Suprapubic skin (tissue), 4 donors: ENCODE data around the gene FNDC1. TPM values are rescaled to one million over a fixed set of nuclear protein-coding genes. Genes with fewer than 3 reads are reported as not detected.

ENCODE experiments used
- DNase-seq, 2 donors: peaks; one replicate each; pipeline ENCODE4 v3.0.0-alpha.2; 2019; ENCODE audit warnings: low spot score in 2 of 2
- H3K27ac ChIP-seq: fragments of 200-600 bp; sonication (generic); one replicate; pipeline ENCODE4 v1.5.1; 2019
- H3K27me3 ChIP-seq: fragments of 200-600 bp; sonication (generic); one replicate; pipeline ENCODE4 v1.5.1; 2019
- H3K36me3 ChIP-seq: fragments of 200-600 bp; sonication (generic); one replicate; pipeline ENCODE4 v1.5.1; 2019
- H3K4me1 ChIP-seq: fragments of 200-600 bp; sonication (generic); one replicate; pipeline ENCODE4 v1.5.1; 2019
- H3K4me3 ChIP-seq: fragments of 200-600 bp; sonication (generic); one replicate; pipeline ENCODE4 v1.5.1; 2019; ENCODE audit warnings: mild to moderate bottlenecking
- H3K9me3 ChIP-seq: fragments of 200-600 bp; sonication (generic); one replicate; pipeline ENCODE4 v1.5.1; 2019
- EP300 ChIP-seq: sonication (generic); formaldehyde crosslinking; IDR thresholded peaks from one replicate; pipeline ENCODE4 v1.6.1; 2017; ENCODE audit warnings: antibody characterized with exemption
- POLR2A ChIP-seq, 2 donors: fragments of 450-650 bp; IDR thresholded peaks; one replicate each; pipeline ENCODE4 v1.6.1; 2017; ENCODE audit warnings: antibody characterized with exemption in 2 of 2, mild to moderate bottlenecking in 2 of 2, moderate library complexity in 2 of 2
- POLR2AphosphoS5 ChIP-seq, 3 donors: sonication (generic); formaldehyde crosslinking; IDR thresholded peaks; one replicate each; pipeline ENCODE4 v1.6.1; 2017; ENCODE audit warnings: antibody characterized with exemption in 3 of 3
- WGBS: methylation state at CpG from one replicate; pipeline ENCODE4 v1.1.5; 2018; 5-methylcytosine and 5-hydroxymethylcytosine counted together
- total RNA-seq, 4 donors: library from RNA; depleted of rRNA; stranded (reverse); fragments of >200 nt; gene quantifications; one replicate each; pipeline ENCODE4 v1.1.0, GENCODE V29; 2016
- TF ChIP-seq, protein P1 (sequence below), 2 donors: fragments of 200-600 bp in 1 of 2; fragments of 450-650 bp in 1 of 2; sonication (generic) in 1 of 2; IDR thresholded peaks; one replicate each; pipeline ENCODE4 v1.5.1; 2016 to 2019; ENCODE audit warnings: antibody characterized with exemption in 2 of 2, mild to moderate bottlenecking in 1 of 2, moderate library complexity in 1 of 2

The FNDC1 gene
- total RNA-seq, 4 donors from 2014 or later: 0.13 to 0.89 (median 0.15) TPM; not detected in 1

GRCh38 chr6:159184559-159184958, 15.4 kb downstream of the FNDC1 start:
- Histone ChIP-seq H3K9me3 (no peaks in the 10 kb centered on the region), H3K36me3 (no peaks in the 10 kb centered on the region), H3K27me3 (no peaks in the 10 kb centered on the region), H3K27ac (no peak overlapping the region), H3K4me1 (no peaks in the 10 kb centered on the region), H3K4me3 (no peak overlapping the region)
- DNase-seq: no peak
- TF ChIP-seq, protein P1, sequence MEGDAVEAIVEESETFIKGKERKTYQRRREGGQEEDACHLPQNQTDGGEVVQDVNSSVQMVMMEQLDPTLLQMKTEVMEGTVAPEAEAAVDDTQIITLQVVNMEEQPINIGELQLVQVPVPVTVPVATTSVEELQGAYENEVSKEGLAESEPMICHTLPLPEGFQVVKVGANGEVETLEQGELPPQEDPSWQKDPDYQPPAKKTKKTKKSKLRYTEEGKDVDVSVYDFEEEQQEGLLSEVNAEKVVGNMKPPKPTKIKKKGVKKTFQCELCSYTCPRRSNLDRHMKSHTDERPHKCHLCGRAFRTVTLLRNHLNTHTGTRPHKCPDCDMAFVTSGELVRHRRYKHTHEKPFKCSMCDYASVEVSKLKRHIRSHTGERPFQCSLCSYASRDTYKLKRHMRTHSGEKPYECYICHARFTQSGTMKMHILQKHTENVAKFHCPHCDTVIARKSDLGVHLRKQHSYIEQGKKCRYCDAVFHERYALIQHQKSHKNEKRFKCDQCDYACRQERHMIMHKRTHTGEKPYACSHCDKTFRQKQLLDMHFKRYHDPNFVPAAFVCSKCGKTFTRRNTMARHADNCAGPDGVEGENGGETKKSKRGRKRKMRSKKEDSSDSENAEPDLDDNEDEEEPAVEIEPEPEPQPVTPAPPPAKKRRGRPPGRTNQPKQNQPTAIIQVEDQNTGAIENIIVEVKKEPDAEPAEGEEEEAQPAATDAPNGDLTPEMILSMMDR (IDR thresholded peaks at IDR 0.05): no peak
- no peak for TF ChIP-seq POLR2A (IDR thresholded peaks at IDR 0.05)
- no peak for TF ChIP-seq EP300
- no peak for TF ChIP-seq POLR2AphosphoS5 (IDR thresholded peaks at IDR 0.05)
- WGBS: 78% methylated on average over 1 of the region's 1 CpG

- H3K27ac ChIP-seq: no peak overlapping the region
- H3K4me1 ChIP-seq: no peaks in the 10 kb centered on the region
- H3K4me3 ChIP-seq: no peak overlapping the region
- no peaks in the 10 kb centered on the region for H3K27me3 ChIP-seq
- no peak for DNase-seq
- no peaks in the 10 kb centered on the region for H3K9me3 ChIP-seq
- no peaks in the 10 kb centered on the region for H3K36me3 ChIP-seq
- no peak for TF ChIP-seq POLR2AphosphoS5 (IDR thresholded peaks at IDR 0.05)
- TF ChIP-seq, protein P1 (IDR thresholded peaks at IDR 0.05): no peak
- no peak for TF ChIP-seq EP300
- no peak for TF ChIP-seq POLR2A (IDR thresholded peaks at IDR 0.05)
- WGBS: 84% methylated on average over 7 of the region's 7 CpGs
Observed at GRCh38 chr6:159190460-159190859, 21.3 kb downstream of the FNDC1 start.

DNA sequence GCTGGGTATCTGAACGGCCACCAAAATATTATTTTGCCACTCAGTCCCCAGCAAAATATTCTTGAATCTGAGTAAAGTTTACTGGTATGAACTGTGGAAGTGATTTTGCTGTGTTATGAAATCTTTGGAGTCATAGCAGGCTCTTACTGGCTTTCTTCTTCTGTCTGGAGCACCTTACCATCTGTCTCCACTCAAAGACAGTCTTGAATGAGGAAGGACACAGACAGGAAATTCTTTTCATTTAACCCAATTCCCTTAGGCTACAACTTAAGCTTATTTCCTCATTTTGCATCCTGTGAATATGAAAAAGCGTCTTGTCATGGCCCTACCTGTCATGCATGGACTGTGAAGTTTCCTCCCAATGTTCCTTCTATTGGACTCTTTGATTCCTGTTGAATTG, 24.7 kb downstream of the FNDC1 start:
- H3K4me1 ChIP-seq: no peaks in the 10 kb centered on the region
- no peak overlapping the region for H3K4me3 ChIP-seq
- H3K27me3 ChIP-seq: no peaks in the 10 kb centered on the region
- no peak for DNase-seq
- H3K27ac ChIP-seq: no peak overlapping the region
- no peaks in the 10 kb centered on the region for H3K36me3 ChIP-seq
- no peaks in the 10 kb centered on the region for H3K9me3 ChIP-seq
- TF ChIP-seq POLR2A (IDR thresholded peaks at IDR 0.05) (no peak), POLR2AphosphoS5 (IDR thresholded peaks at IDR 0.05) (no peak), EP300 (no peak)
- TF ChIP-seq, protein P1 (IDR thresholded peaks at IDR 0.05): no peak
- WGBS: 73% methylated on average over 2 of the region's 2 CpGs

DNA sequence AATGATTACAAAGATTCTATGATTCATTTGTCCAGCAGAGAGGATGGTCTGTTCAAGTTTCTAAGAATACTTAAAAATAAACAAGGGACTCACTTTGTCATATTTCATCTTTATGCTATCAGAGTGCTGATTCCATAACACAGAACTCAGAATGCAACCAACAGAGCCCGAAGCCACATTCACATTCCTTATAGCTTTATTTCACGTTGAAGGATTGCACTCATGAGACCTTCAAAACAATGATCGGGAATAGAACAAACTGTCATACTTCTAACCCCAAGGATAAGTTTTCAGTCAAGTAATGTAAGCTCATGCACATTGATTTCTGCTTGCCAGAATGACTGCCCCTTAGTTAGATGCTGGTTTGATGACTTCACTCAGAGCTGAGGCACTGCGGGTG, 25.2 kb downstream of the FNDC1 start:
- 78% methylated on average over 4 of the region's 4 CpGs for WGBS
- no peak overlapping the region for H3K4me3 ChIP-seq
- no peak overlapping the region for H3K27ac ChIP-seq
- TF ChIP-seq POLR2A (IDR thresholded peaks at IDR 0.05) (no peak), EP300 (no peak), POLR2AphosphoS5 (IDR thresholded peaks at IDR 0.05) (no peak)
- TF ChIP-seq, protein P1 (IDR thresholded peaks at IDR 0.05): no peak
- no peaks in the 10 kb centered on the region for H3K27me3 ChIP-seq
- no peaks in the 10 kb centered on the region for H3K4me1 ChIP-seq
- DNase-seq: no peak
- H3K36me3 ChIP-seq: no peaks in the 10 kb centered on the region
- no peaks in the 10 kb centered on the region for H3K9me3 ChIP-seq

DNA sequence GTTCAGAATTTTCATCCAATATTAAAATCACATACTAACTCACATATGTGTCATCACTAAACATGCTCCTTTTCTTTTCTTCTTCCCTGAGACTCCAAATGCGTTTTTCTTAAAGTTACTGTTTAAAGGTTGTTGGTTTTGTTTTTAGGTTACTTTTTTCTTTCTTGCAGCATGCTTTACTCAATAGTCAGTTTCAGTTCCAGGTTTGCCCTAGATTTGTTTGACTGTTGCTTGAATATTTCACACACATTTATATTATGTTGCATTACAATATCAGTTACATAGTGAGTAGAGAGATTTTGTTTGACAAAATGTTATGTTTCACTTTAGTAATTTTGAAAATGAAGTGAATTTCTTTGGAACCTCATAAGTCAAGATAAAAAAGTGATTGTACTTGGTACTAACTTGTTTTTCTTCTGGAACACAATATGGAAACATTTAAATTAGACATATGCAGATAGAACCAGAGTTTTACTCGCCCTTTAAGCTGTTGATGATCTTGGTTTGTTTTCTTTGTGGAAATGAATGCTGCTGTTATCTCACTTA, 27.3 kb downstream of the FNDC1 start:
- H3K4me1 ChIP-seq: no peaks in the 10 kb centered on the region
- 87% methylated on average over 2 of the region's 2 CpGs for WGBS
- H3K27me3 ChIP-seq: no peaks in the 10 kb centered on the region
- DNase-seq: no peak
- no peak overlapping the region for H3K4me3 ChIP-seq
- TF ChIP-seq EP300 (no peak), POLR2A (IDR thresholded peaks at IDR 0.05) (no peak), POLR2AphosphoS5 (IDR thresholded peaks at IDR 0.05) (no peak)
- TF ChIP-seq, protein P1 (IDR thresholded peaks at IDR 0.05): no peak
- H3K27ac ChIP-seq: no peak overlapping the region
- H3K9me3 ChIP-seq: no peaks in the 10 kb centered on the region
- no peaks in the 10 kb centered on the region for H3K36me3 ChIP-seq
